ENCODE measurements around the gene AFF3.

AFF3 gene

GRCh38 chr2:99818842-99819241 is 323.5 kb downstream of the AFF3 start:
- no peak for DNase-seq

- DNase-seq = no peak
These were observed 325.5 kb downstream of the AFF3 start for GRCh38 chr2:99816908-99817307.

- DNase-seq = no peak
These were observed 330.0 kb downstream of the AFF3 start for GRCh38 chr2:99812426-99812825.

- DNase-seq = no peak
These were observed 330.8 kb downstream of the AFF3 start for GRCh38 chr2:99811544-99811943.

- no peak for DNase-seq
These were observed 332.2 kb downstream of the AFF3 start for GRCh38 chr2:99810225-99810624.

GRCh38 chr2:99809259-99809900 is 333.0 kb downstream of the AFF3 start:
- no peak for DNase-seq

GRCh38 chr2:99808361-99809200 is 333.8 kb downstream of the AFF3 start:
- no peak for DNase-seq

- DNase-seq = no peak
These were observed 335.6 kb downstream of the AFF3 start for GRCh38 chr2:99806758-99807157.

- no peak for DNase-seq
These were observed 336.4 kb downstream of the AFF3 start for GRCh38 chr2:99805930-99806476.

GRCh38 chr2:99803846-99804245 is 338.5 kb downstream of the AFF3 start:
- DNase-seq = no peak

GRCh38 chr2:99802734-99803133 is 339.7 kb downstream of the AFF3 start:
- no peak for DNase-seq

GRCh38 chr2:99801327-99801901 is 341.0 kb downstream of the AFF3 start:
- no peak for DNase-seq

- no peak for DNase-seq
These were observed 344.9 kb downstream of the AFF3 start for GRCh38 chr2:99797475-99797874.

- no peak for DNase-seq
These were observed 348.0 kb downstream of the AFF3 start for GRCh38 chr2:99794414-99794813.

GRCh38 chr2:99793022-99793421 is 349.4 kb downstream of the AFF3 start:
- DNase-seq = no peak

- DNase-seq = no peak
These were observed 352.5 kb downstream of the AFF3 start for GRCh38 chr2:99789849-99790248.

- DNase-seq = no peak
These were observed 354.5 kb downstream of the AFF3 start for GRCh38 chr2:99787769-99788382.

- DNase-seq = no peak
These were observed 355.6 kb downstream of the AFF3 start for GRCh38 chr2:99786636-99787390.

GRCh38 chr2:99784946-99785345 is 357.4 kb downstream of the AFF3 start:
- no peak for DNase-seq

GRCh38 chr2:99784282-99784681 is 358.1 kb downstream of the AFF3 start:
- no peak for DNase-seq

- no peak for DNase-seq
These were observed 362.1 kb downstream of the AFF3 start for GRCh38 chr2:99780276-99780675.

GRCh38 chr2:99779276-99779675 is 363.1 kb downstream of the AFF3 start:
- no peak for DNase-seq
